Measurements from ENCODE around the gene AGAP5.
"Not testable (repeated sequence)": the region's sequence is repeated elsewhere in the genome, so short reads cannot be mapped to it uniquely, and the experiment has no call there.

The AGAP5 gene

GRCh38 chr10:73711683-73712082, 13.8 kb upstream of the AGAP5 start:
- not testable (repeated sequence) for H3K18ac ChIP-seq (ENCODE audit: low read length); H3K79me2 ChIP-seq (ENCODE audit: control insufficient read depth, insufficient read depth, low read length); H3K9ac ChIP-seq (ENCODE audit: low read length); H3K23ac ChIP-seq (ENCODE audit: low read length); H4K8ac ChIP-seq (ENCODE audit: low read depth, low read length); H3K79me1 ChIP-seq (ENCODE audit: low read length); H3K27me3 ChIP-seq (ENCODE audit: insufficient read depth, low read length, poor library complexity); H3K4ac ChIP-seq (ENCODE audit: low read depth, low read length); H3K4me2 ChIP-seq (ENCODE audit: low read length); H2BK15ac ChIP-seq (replicated peaks; ENCODE audit: low read depth); H2BK5ac ChIP-seq (ENCODE audit: low read length); H2AK5ac ChIP-seq (ENCODE audit: low read length); H4K5ac ChIP-seq (ENCODE audit: low read length); H3K56ac ChIP-seq (ENCODE audit: low read length); H3K27ac ChIP-seq (ENCODE audit: low read depth, low read length); H3K4me1 ChIP-seq (ENCODE audit: control insufficient read depth, low read depth, low read length); H2BK120ac ChIP-seq (ENCODE audit: low read depth, low read length); H3K36me3 ChIP-seq (ENCODE audit: control insufficient read depth, insufficient read depth, low read length); H3K4me3 ChIP-seq (ENCODE audit: low read length); DNase-seq
- WGBS (ENCODE audit: extremely low coverage, insufficient coverage, low lambda C conversion rate): no CpG with 5 or more reads among the region's 5 CpGs

- not testable (repeated sequence) for H3K79me1 ChIP-seq (ENCODE audit: low read length); H2BK120ac ChIP-seq (ENCODE audit: low read depth, low read length); H3K4me1 ChIP-seq (ENCODE audit: control insufficient read depth, low read depth, low read length); H4K5ac ChIP-seq (ENCODE audit: low read length); H3K4me2 ChIP-seq (ENCODE audit: low read length); H2AK5ac ChIP-seq (ENCODE audit: low read length); H3K27me3 ChIP-seq (ENCODE audit: insufficient read depth, low read length, poor library complexity); H3K36me3 ChIP-seq (ENCODE audit: control insufficient read depth, insufficient read depth, low read length); H4K8ac ChIP-seq (ENCODE audit: low read depth, low read length); H3K18ac ChIP-seq (ENCODE audit: low read length); DNase-seq; H2BK5ac ChIP-seq (ENCODE audit: low read length); H3K23ac ChIP-seq (ENCODE audit: low read length); H3K4me3 ChIP-seq (ENCODE audit: low read length); H3K27ac ChIP-seq (ENCODE audit: low read depth, low read length); H3K4ac ChIP-seq (ENCODE audit: low read depth, low read length); H3K56ac ChIP-seq (ENCODE audit: low read length); H3K79me2 ChIP-seq (ENCODE audit: control insufficient read depth, insufficient read depth, low read length); H3K9ac ChIP-seq (ENCODE audit: low read length); H2BK15ac ChIP-seq (replicated peaks; ENCODE audit: low read depth)
- no CpG with 5 or more reads among the region's 1 CpG for WGBS (ENCODE audit: extremely low coverage, insufficient coverage, low lambda C conversion rate)
These were observed 10.2 kb upstream of the AGAP5 start for GRCh38 chr10:73708122-73708521.

GRCh38 chr10:73707628-73708027, 9.7 kb upstream of the AGAP5 start:
- not testable (repeated sequence) for H2BK15ac ChIP-seq (replicated peaks; ENCODE audit: low read depth); H2BK5ac ChIP-seq (ENCODE audit: low read length); H2BK120ac ChIP-seq (ENCODE audit: low read depth, low read length); H4K5ac ChIP-seq (ENCODE audit: low read length); H3K18ac ChIP-seq (ENCODE audit: low read length); H4K8ac ChIP-seq (ENCODE audit: low read depth, low read length); DNase-seq; H3K4me3 ChIP-seq (ENCODE audit: low read length); H3K27ac ChIP-seq (ENCODE audit: low read depth, low read length); H3K4me1 ChIP-seq (ENCODE audit: control insufficient read depth, low read depth, low read length); H3K4ac ChIP-seq (ENCODE audit: low read depth, low read length); H3K36me3 ChIP-seq (ENCODE audit: control insufficient read depth, insufficient read depth, low read length); H2AK5ac ChIP-seq (ENCODE audit: low read length); H3K79me1 ChIP-seq (ENCODE audit: low read length); H3K56ac ChIP-seq (ENCODE audit: low read length); H3K4me2 ChIP-seq (ENCODE audit: low read length); H3K23ac ChIP-seq (ENCODE audit: low read length); H3K9ac ChIP-seq (ENCODE audit: low read length); H3K27me3 ChIP-seq (ENCODE audit: insufficient read depth, low read length, poor library complexity); H3K79me2 ChIP-seq (ENCODE audit: control insufficient read depth, insufficient read depth, low read length)

GRCh38 chr10:73706488-73706887, 8.6 kb upstream of the AGAP5 start:
- H2BK120ac ChIP-seq (ENCODE audit: low read depth, low read length); H4K5ac ChIP-seq (ENCODE audit: low read length); H2AK5ac ChIP-seq (ENCODE audit: low read length); H4K8ac ChIP-seq (ENCODE audit: low read depth, low read length); H3K23ac ChIP-seq (ENCODE audit: low read length); H3K18ac ChIP-seq (ENCODE audit: low read length); H3K4me2 ChIP-seq (ENCODE audit: low read length); H3K79me2 ChIP-seq (ENCODE audit: control insufficient read depth, insufficient read depth, low read length); H3K4me3 ChIP-seq (ENCODE audit: low read length); H3K9ac ChIP-seq (ENCODE audit: low read length); H2BK15ac ChIP-seq (replicated peaks; ENCODE audit: low read depth); H3K27me3 ChIP-seq (ENCODE audit: insufficient read depth, low read length, poor library complexity); H3K79me1 ChIP-seq (ENCODE audit: low read length); DNase-seq; H2BK5ac ChIP-seq (ENCODE audit: low read length); H3K56ac ChIP-seq (ENCODE audit: low read length); H3K27ac ChIP-seq (ENCODE audit: low read depth, low read length); H3K36me3 ChIP-seq (ENCODE audit: control insufficient read depth, insufficient read depth, low read length); H3K4ac ChIP-seq (ENCODE audit: low read depth, low read length); H3K4me1 ChIP-seq (ENCODE audit: control insufficient read depth, low read depth, low read length): not testable (repeated sequence)
- WGBS (ENCODE audit: extremely low coverage, insufficient coverage, low lambda C conversion rate): no CpG with 5 or more reads among the region's 2 CpGs

GRCh38 chr10:73705506-73706072, 7.7 kb upstream of the AGAP5 start:
- not testable (repeated sequence) for H2BK5ac ChIP-seq (ENCODE audit: low read length); H3K27me3 ChIP-seq (ENCODE audit: insufficient read depth, low read length, poor library complexity); H3K4me1 ChIP-seq (ENCODE audit: control insufficient read depth, low read depth, low read length); H3K4ac ChIP-seq (ENCODE audit: low read depth, low read length); H4K5ac ChIP-seq (ENCODE audit: low read length); H3K4me3 ChIP-seq (ENCODE audit: low read length); H3K79me2 ChIP-seq (ENCODE audit: control insufficient read depth, insufficient read depth, low read length); H3K27ac ChIP-seq (ENCODE audit: low read depth, low read length); H3K36me3 ChIP-seq (ENCODE audit: control insufficient read depth, insufficient read depth, low read length); H2BK120ac ChIP-seq (ENCODE audit: low read depth, low read length); H3K4me2 ChIP-seq (ENCODE audit: low read length); H3K18ac ChIP-seq (ENCODE audit: low read length); H3K79me1 ChIP-seq (ENCODE audit: low read length); H4K8ac ChIP-seq (ENCODE audit: low read depth, low read length); H3K56ac ChIP-seq (ENCODE audit: low read length); H2AK5ac ChIP-seq (ENCODE audit: low read length); H3K23ac ChIP-seq (ENCODE audit: low read length); DNase-seq; H3K9ac ChIP-seq (ENCODE audit: low read length); H2BK15ac ChIP-seq (replicated peaks; ENCODE audit: low read depth)
- no CpG with 5 or more reads among the region's 1 CpG for WGBS (ENCODE audit: extremely low coverage, insufficient coverage, low lambda C conversion rate)

GRCh38 chr10:73703924-73704323, 6.0 kb upstream of the AGAP5 start:
- not testable (repeated sequence) for H3K79me2 ChIP-seq (ENCODE audit: control insufficient read depth, insufficient read depth, low read length); H2AK5ac ChIP-seq (ENCODE audit: low read length); H3K27ac ChIP-seq (ENCODE audit: low read depth, low read length); H3K56ac ChIP-seq (ENCODE audit: low read length); H3K4me1 ChIP-seq (ENCODE audit: control insufficient read depth, low read depth, low read length); H3K18ac ChIP-seq (ENCODE audit: low read length); H2BK15ac ChIP-seq (replicated peaks; ENCODE audit: low read depth); H3K23ac ChIP-seq (ENCODE audit: low read length); H3K27me3 ChIP-seq (ENCODE audit: insufficient read depth, low read length, poor library complexity); DNase-seq; H3K36me3 ChIP-seq (ENCODE audit: control insufficient read depth, insufficient read depth, low read length); H3K4me3 ChIP-seq (ENCODE audit: low read length); H3K4me2 ChIP-seq (ENCODE audit: low read length); H4K8ac ChIP-seq (ENCODE audit: low read depth, low read length); H2BK120ac ChIP-seq (ENCODE audit: low read depth, low read length); H4K5ac ChIP-seq (ENCODE audit: low read length); H3K4ac ChIP-seq (ENCODE audit: low read depth, low read length); H3K9ac ChIP-seq (ENCODE audit: low read length); H3K79me1 ChIP-seq (ENCODE audit: low read length); H2BK5ac ChIP-seq (ENCODE audit: low read length)
